UCSD-AML1 (cell line): Measurements from ENCODE around the gene ITPRIPL2.

Experiments used
- DNase-seq: peaks from one replicate; lab custom pipeline; 2025; ENCODE audit not compliant: unreplicated experiment; lab: John Stamatoyannopoulos, UW

ITPRIPL2 gene

DNA sequence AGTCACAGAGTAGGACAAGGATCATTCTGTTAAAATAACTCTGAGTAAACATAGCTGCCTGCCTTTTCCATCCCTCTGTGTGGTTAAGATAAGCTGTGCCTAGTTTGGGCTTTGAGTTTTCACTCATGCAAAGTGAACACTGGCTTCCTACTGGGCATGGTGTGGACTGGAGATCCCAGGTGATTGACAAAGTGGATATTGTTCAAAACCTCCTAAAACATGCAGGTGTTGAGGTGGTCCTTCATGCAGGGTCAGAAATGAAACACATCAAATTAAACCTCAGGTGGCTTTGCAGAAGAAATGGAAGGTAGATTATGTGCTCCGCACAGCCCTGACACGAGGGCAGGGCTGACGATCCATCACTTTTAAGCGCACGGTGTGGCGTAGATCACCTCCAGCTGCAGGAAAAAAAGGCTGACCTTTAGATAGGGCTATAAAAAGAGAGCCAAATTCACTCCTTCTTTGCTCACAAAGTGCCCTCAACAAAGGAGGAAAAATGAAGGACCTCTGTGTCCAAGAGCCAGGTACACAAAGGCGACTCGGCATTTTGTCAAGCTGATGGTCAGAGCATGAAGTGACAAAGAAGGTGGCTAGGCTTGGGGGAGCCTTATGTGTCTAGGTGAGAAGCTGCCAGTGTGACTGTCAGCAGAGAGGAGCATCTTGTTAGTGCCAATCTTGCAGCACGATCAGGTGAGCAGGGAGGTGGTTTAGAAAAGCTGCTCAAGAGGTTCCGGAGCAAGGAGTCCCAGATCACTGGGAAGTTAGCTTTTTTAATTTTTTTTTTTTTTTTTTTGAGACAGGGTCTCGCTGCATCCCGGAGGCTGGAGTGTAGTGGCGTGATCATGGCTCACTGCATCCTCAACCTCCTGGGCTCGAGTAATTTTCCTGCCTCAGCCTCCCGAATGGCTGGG, 19.9 kb upstream of the ITPRIPL2 start:
- no peak for DNase-seq

DNA sequence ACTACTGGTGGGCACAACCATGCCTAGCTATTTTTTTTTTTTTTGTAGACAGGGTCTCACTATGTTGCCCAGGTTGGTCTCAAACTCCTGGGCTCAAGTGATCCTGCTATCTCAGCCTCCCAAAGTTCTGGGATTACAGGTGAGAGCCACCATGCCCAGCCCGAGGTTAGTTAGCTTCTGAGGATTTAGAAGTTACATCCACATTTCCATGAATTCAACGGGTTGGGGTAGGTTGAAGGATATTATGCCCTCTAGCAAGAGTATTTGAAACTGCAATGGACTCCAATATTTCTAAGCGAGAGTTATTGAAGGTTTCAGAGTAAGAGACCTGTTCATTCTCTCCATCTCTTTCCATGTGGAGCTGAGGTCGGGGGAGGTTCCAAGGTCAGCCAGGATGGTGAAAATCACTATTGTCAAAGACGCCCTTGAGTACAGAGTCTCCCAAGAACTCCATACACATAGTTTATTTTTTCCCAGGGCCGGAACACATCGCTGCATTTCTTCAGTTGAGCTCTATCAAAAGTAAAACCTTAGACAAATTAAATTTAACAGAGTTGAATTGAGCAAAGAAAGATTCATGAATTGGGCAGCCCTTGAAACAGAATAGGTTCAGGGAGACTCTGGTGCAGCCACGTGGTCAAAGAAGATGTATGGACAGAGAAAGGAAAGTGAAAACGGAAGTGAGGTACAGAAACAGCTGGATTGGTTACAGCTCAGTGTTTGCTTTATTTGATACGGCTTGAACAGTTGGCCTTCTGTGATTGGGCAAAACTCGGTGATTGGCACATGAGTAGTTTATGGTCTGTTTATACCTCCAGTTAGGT, 19.0 kb upstream of the ITPRIPL2 start:
- DNase-seq: no peak

DNA sequence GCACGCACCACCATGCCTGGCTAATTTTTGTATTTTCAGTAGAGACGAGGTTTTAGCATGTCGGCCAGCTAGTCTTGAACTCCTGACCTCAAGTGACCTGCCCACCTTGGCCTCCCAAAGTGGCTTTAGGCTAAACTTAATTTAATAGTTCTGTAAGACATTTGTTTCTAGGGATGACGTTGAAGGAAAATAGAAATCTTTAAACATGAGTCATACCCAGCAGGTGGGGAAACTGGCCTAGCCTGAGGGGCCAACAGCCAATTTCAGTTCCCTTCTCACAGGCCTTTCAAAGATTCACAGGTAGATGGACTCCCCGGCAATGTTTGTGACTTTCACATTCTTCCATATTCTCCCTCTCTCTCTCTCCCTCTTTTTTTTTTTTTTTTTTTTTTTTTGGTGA, 18.1 kb upstream of the ITPRIPL2 start:
- DNase-seq: no peak

DNA sequence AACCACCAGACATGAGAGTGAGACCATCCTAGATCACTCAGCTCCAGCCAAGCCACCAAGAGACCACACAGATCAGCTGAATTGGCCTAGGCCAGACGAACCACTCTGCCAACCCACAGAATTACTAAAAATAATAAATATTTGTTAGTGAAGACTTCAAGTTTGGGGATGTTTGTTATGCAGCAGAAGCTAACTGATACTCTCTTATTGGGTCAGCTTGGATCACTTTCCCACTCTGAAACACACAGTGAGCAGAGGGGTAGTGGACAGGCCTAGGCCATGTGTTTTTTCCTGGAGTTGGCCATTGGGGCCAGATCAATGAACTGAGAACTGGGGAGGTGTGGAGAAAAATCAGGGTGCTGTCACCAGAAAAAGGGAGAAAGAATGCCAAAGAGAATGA, 15.6 kb upstream of the ITPRIPL2 start:
- DNase-seq: no peak

DNA sequence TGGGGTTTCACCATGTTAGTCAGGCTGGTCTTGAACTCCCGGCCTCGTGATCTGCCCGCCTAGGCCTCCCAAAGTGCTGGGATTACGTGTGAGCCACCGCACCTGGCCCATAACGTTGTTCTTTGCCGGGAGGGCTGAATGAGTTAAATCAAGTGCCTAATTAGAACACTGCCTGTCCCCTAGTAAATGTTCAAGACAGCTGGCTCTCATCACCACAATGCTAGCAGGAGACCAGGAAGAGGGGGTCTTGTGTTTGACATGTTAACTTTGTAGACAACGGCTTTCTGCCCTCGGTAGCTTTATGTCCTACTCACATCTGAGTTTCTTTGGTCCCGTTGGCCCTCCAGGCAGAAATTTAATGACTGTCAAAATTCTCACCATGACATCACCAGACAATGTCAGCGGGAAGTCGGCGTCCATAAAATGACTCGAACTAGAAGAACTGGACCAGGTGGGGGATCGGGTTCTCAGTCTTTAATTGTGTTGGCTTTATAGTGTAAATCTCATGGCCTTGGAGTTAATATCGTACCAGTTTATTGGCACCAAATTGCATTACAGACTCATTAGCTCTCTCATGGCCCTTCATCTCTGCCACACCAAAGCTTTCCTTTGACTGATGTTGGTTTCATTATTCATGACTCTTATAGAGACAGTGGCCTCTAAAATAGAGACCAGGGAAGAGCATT, 11.4 kb upstream of the ITPRIPL2 start:
- DNase-seq: no peak

DNA sequence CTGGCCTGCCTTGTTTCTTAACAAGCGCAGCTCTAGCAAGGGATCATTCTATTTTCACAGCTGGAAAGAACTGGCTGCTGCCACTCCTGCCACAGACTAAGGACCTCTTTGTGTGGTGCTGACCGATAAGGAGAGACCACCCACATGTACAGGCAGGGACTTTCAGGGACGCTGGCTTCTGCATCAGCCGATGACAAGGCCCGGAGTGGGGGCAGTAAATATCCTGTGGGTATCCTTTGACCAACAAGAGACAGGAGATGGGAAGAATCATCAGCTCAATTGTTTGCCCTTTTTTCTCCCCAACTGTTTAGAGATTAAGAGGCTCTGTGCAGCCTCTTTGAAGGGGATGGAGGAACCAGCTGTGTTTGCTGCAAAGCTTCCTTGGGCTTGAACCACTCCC, 9.2 kb upstream of the ITPRIPL2 start:
- DNase-seq: no peak

DNA sequence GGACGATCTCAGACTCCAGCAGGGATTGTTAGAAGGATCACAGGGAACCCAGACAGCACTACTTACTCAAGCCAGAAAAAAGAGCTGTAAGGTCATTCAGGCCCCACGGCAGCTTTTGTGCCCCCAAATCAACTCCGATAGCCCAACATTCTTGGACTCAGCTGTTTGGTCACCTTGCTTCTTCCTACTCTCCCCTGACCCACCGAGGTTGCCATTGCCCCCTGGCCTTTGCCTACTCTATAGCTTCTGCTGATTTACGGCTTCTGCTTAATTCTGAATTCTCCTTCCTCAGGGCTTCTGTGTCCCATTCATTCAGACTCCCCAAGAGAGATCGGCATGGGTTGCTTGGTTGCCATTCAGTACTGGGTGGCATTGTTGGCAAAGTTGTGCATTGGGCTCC, 8.6 kb upstream of the ITPRIPL2 start:
- DNase-seq: no peak

DNA sequence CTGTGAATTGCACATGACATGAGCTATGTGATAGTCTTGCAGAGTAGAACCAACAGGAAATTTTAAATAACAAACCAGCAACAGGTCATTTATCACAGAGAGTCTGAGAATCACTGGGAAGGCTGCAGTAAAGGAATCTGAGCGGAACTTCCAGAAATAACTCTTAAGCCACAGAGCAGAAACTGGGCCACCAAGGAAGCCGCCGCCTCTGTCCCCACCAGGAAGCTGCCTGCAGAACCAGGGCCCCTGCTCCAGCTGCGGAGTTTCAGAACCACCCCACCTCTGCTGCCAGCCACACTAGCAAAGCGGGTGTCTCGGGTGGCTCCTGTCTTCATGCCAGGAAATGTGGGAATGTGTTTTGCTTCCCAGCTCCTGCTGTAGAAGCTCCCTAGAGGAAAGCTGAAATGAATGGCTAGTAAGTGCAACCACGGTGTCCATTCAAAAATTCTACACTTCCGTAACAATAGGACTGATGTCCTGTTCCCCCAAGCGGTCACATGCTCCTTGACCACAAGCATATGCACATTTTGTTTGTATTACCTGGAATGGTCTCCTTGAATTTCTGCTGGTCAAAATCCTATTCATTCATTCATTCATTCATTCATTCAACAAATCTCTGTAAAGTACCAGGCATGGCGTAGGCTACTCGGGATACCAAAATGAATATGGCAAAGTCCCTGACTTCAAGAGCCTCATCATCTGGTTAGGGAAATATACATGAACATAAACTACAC, 7.7 kb upstream of the ITPRIPL2 start:
- DNase-seq: peak; percentile 37

DNA sequence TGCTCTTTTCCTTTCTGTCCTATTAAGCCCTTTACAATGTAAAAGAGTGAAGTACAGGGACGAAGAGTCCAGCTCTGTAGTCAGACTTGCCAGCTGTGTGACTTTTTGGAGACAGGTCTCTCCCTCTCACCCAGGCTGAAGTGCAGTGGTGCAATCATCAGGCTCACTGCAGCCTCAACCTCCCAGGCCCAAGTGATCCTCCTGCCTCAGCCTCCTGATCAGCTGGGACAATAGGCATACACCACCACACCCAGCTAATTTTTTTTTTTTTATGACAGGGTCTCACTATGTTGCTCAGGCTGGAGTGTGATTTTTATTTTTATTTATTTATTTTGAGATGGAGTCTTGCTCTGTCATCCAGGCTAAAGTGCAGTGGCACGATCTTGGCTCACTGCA, 7.1 kb upstream of the ITPRIPL2 start:
- no peak for DNase-seq

DNA sequence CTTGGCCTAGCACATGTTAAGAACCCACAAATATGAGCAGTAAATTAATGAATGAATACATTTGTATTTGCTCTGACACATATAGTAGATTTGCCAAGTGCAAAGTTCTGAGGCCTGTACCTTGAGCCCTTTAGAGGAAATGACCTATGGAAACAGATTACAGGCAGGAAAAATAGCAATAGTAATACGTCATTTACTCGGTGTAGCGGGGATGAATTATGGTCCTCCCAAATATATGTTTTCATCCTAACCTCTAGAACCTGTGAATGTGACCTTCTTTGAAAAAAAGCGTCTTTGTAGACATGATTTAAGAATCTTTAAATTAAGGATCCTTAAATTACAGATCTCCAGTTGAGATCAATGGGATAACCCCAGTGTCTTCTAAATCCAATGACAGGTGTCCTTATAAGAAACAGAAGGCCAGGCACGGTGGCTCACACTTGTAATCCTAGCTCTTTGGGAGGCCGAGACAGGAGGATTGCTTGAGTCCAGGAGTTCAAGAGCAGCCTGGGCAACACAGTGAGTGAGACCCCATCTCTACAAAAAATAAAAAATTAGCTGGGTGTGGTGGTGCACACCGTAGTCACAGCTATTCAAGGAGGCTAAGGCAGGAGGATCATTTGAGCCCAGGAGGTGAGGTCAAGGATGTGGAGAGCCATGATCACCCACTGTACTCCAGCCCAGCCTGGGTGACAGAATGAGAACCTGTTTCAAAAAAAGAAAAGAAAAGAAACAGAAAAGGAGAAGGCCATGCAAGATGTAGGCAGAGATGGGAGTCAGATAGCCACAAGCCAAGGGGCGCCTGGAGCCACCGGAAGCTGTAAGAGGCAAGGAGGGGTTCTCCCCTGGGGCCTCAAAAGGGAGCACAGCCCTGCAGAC, 5.1 kb upstream of the ITPRIPL2 start:
- DNase-seq: no peak

DNA sequence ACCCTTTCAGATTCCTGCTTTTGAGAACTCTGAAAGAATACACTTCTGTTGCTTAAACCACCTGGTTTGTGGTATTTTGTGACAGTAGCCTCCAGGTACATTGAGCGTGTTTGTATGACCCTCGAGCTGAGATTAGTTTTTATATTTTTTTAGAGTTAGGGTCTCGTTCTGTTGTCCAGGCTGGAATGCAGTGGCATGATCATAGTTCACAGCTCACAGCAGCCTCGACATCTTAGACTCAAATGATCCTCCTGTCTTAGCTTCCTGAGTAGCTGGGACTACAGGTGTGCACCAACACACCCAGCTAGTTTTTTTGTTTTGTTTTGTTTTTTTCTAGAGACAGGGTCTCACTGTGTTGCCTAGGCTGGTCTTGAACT, 4.5 kb upstream of the ITPRIPL2 start:
- no peak for DNase-seq

DNA sequence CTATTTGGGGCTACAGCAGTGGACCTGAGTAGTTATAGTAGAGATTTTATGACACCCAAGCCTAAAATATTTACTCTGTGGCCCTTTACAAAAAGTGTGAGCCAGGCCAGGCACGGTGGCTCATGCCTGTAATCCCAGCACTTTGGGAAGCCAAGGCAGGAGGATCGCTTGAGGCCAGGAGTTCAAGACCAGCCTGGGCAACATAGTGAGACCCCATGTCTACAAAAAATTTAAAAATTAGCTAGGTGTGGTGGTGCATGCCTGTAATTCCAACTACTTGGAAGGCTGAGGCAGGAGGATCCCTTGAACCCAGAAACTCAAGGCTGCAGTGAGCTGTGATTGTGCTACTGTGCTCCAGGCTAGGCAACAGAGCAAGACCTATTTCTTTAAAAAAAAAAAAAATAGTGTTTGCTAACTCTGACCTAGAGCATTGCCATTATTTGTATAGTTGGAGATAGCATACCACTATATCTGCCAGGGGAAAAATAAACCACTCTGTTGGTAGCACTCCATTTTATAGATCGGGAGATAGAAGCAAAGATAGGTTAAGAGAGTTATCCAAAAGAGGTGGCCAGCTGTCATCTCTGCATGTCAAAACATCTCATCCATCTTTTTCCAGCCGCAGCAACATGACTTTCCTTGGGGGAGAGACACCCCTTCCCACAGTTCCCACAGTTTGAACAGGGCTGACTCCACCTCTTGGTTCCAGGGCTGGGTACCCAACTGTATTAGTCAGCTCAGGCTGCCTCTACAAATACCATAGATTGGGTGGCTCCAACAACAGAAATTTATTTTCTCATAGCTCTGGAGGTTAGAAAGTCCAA, 3.0 kb upstream of the ITPRIPL2 start:
- DNase-seq: no peak

DNA sequence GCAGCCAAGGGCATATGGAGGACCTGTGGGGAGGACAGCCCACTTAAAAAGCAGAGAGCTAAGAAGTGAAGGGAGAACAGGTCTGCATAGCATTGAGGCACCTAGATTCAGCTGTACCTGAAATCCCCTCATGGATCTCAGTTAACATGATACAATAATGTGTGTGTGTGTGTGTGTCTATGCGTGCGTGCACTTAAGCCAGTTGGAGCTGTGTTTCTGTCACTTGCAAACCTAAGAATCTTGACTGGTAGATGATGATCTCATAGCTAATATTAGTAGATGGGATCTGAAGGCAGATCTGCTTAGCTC, 1.7 kb upstream of the ITPRIPL2 start:
- no peak for DNase-seq

DNA sequence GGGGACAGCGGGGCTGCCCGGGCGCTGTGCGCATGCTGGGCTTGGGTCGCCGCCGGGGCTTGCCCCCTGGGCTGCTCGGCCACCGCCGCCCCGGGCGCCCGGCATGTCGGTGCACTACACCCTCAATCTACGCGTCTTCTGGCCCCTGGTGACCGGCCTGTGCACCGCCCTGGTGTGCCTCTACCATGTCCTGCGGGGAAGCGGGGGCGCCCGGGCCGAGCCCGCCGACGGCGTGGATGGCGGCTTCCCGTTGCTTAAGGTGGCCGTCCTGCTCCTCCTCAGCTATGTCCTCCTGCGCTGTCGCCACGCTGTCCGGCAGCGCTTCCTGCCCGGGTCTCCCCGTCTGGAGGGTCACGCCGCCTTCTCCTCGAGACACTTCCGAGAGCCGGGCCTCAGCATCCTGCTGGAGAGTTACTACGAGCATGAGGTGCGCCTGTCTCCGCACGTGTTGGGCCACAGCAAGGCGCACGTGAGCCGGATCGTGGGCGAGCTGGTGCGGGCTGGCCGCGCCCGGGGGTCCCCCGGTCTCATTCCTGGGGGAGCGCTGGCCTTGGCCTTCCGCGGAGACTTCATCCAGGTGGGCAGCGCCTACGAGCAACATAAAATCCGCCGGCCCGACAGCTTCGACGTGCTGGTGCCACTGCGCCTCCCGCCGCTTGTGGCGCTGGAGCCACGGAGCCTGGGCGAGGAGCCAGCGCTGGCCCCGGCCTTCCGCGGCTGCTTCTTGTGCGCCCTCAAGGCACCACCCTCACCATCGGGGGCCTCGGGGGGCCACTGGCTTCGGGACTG, 789 bp downstream of the ITPRIPL2 start:
- peak; percentile 74 for DNase-seq

DNA sequence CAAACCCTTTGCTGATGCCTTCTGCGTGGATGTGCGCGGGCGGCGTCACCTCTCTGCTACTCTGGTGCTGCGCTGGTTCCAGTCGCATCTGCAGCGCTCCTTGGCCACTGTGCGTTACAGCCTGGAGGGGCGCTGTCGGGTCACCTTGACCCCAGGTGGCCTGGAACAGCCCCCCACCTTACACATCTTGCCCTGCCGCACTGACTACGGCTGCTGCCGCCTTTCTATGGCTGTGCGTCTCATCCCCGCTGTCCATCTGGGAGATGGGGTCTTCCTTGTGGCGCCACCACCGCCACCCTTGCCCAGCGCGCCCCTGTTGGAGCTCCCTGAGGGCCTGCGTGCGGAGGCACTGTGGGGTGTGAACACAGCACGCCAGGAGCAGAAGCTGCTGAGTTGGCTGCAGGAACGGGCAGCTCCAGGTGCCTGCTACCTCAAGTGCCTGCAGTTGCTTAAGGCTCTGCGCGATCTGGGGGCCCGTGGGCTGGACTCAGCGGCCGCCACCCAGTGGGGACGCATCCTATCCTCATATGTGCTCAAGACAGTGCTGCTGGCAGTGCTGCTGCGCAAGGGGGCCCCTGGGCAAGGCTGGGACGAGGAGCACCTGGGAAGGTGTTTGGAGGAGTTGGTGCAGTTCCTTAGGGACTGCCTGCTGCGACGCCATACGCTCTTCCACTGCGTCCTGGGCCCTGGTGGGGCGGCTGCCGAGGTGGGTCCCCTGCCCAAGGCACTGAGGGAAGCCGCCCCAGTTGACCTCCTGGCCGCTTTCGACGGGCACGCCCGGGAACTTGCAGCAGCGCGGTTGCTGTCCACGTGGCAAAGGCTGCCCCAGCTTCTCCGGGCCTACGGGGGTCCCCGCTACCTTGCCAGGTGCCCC, 1.6 kb downstream of the ITPRIPL2 start:
- no peak for DNase-seq

DNA sequence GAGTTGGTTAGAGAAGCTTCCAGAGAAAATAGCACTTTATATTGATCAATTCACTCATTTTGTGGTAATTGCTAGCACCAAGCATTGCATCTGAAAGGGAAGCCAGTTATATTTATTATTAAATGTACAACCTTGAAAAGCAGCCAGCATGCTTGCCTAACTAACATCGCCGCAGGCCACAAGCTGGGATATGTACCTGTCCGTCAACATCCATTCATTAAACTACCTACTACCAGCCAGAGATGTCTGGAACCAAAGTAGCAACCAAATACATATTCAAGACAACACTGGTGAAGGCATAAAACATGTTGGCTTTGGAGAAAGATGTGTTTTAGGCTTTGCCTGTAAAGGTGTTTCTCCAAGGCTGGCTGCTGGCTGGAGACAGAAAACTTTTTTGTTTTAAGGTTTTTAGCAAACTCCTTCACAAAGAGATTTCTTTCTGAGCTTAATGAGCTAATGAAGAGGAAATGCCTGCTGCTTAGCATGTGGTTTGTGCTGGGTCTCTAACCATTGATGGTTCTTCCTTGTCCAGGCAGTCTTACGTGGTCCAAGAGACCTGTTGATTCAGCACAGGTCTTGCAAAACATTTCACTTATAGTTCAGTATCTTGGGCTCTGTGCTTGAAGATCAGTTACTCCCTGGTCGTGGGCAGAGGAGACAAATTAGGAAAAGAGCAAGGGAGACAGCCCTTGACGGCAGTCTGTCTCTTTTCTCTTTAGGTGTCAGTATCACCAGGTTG, 3.1 kb downstream of the ITPRIPL2 start:
- no peak for DNase-seq

DNA sequence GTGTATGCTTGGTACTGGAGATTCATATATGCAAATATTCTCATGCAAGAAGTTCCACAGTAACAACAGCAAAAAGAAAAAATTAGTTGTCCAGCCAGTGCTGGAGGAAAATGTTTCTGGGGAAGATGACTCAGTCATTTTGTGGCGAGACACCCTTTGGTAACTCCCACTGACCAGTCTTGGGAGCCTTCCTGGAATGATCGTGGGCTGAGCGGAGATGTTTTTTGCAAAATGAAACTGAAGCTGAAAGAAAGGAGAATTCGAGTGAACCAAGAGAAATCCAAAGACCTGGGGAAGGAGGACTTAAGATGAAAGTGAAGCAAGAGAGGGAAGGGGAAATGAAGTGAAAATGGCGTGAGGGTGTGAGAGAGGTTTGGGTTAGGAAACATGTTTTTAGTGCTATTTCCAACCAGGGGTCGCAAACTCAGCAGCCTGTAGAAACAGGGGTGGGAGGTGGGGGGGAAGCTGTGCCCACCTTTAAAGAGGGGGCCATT, 5.2 kb downstream of the ITPRIPL2 start:
- DNase-seq: peak; percentile 43
